ENCODE measurements around the gene NFX1.

GRCh38 chr9:33288828-33289483 lies 1.4 kb upstream of the NFX1 start:
- no peak for TF ChIP-seq CTCF (IDR thresholded peaks at IDR 0.05)
- TF ChIP-seq EZH2phosphoT487 (IDR thresholded peaks at IDR 0.05) = no peak
- no peak for TF ChIP-seq EZH2 (IDR thresholded peaks at IDR 0.05)
